A204.1 (cell line): Measurements from ENCODE around the gene TMEM208.

Experiments used
- FAIRE-seq: peaks from 2 replicates; lab custom pipeline; 2012; peaks lifted over from hg19 to GRCh38; lab: Jason Lieb, UNC

Gene TMEM208

GRCh38 chr16:67252609-67253497 lies 25.9 kb downstream of the TMEM208 start:
- no peak for FAIRE-seq

- no peak for FAIRE-seq
Observed at GRCh38 chr16:67254801-67255552, 28.0 kb downstream of the TMEM208 start.

GRCh38 chr16:67255553-67256221 lies 28.8 kb downstream of the TMEM208 start:
- FAIRE-seq: no peak

GRCh38 chr16:67256701-67257230 lies 29.8 kb downstream of the TMEM208 start:
- no peak for FAIRE-seq

- no peak for FAIRE-seq
Observed at GRCh38 chr16:67257486-67258160, 30.7 kb downstream of the TMEM208 start.

GRCh38 chr16:67258161-67258835 lies 31.4 kb downstream of the TMEM208 start:
- no peak for FAIRE-seq

- no peak for FAIRE-seq
Observed at GRCh38 chr16:67259705-67260104, 32.8 kb downstream of the TMEM208 start.

- no peak for FAIRE-seq
Observed at GRCh38 chr16:67260426-67261063, 33.6 kb downstream of the TMEM208 start.

- FAIRE-seq: no peak
Observed at GRCh38 chr16:67263201-67263600, 36.3 kb downstream of the TMEM208 start.

GRCh38 chr16:67264277-67264676 lies 37.3 kb downstream of the TMEM208 start:
- no peak for FAIRE-seq

GRCh38 chr16:67264866-67265265 lies 37.9 kb downstream of the TMEM208 start:
- no peak for FAIRE-seq

- no peak for FAIRE-seq
Observed at GRCh38 chr16:67265834-67266233, 38.9 kb downstream of the TMEM208 start.

GRCh38 chr16:67268136-67268579 lies 41.2 kb downstream of the TMEM208 start:
- no peak for FAIRE-seq

- FAIRE-seq: no peak
Observed at GRCh38 chr16:67269766-67270165, 42.8 kb downstream of the TMEM208 start.

- FAIRE-seq: no peak
Observed at GRCh38 chr16:67270931-67271338, 44.0 kb downstream of the TMEM208 start.

GRCh38 chr16:67271446-67271845 lies 44.5 kb downstream of the TMEM208 start:
- FAIRE-seq: no peak

GRCh38 chr16:67275321-67275720 lies 48.4 kb downstream of the TMEM208 start:
- no peak for FAIRE-seq

- no peak for FAIRE-seq
Observed at GRCh38 chr16:67277294-67277998, 50.5 kb downstream of the TMEM208 start.

GRCh38 chr16:67277999-67278772 lies 51.3 kb downstream of the TMEM208 start:
- FAIRE-seq: no peak
